ENCODE data around the gene LCORL. TPM values are rescaled to one million over a fixed set of nuclear protein-coding genes. Genes with fewer than 3 reads are reported as not detected.

Gene LCORL
- polyA plus RNA-seq, 3 donors from 2014 or later: 8.2 to 15.1 (median 10.6) TPM

- peaks cover 0 to 27% (median 16%) of the 10 kb centered on the region in 3 donors for H3K36me3 Mint-ChIP-seq
- no peaks in the 10 kb centered on the region for H3K9me3 Mint-ChIP-seq
- H3K4me3 Mint-ChIP-seq: no peak overlapping the region
- peaks cover 0 to 2% (median 0%) of the 10 kb centered on the region in 3 donors for H3K27me3 Mint-ChIP-seq (ENCODE audit: low read depth in 3 of 3)
- no peak overlapping the region for H3K27ac Mint-ChIP-seq
- no peak for DNase-seq
- H3K4me1 Mint-ChIP-seq: peaks cover 0 to 11% of the 10 kb centered on the region in 2 donors
Measured at GRCh38 chr4:17797808-17798207, 223.7 kb downstream of the LCORL start.

DNA sequence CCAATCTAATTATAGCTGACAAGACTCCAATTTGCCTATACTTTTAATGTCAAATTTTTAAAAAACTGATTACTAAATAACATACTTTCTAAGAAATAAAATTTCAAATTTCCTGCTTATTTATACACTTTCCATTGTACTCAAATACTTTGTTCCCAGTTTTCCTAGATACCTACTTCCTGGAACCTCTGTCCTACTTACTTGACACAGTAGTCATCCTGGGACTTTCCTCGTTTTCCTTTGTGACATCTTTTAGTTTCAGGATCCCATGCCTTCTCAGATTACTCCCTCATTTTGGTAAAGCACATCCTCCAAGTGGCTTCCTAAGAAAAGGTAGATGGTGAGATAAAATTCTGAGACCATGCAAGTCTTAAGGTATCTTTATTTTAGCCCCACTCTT is 226.8 kb downstream of the LCORL start:
- H3K4me1 Mint-ChIP-seq: peaks cover 0 to 4% of the 10 kb centered on the region in 2 donors

More for the DNA sequence above, 226.8 kb downstream of the LCORL start:
- Mint-ChIP-seq H3K4me3 (no peak overlapping the region), H3K36me3 (peaks cover 0 to 32% (median 15%) of the 10 kb centered on the region in 3 donors), H3K9me3 (no peaks in the 10 kb centered on the region), H3K27ac (no peak overlapping the region), H3K27me3 (ENCODE audit: low read depth in 3 of 3) (peaks cover 0 to 2% (median 0%) of the 10 kb centered on the region in 3 donors)
- no peak for DNase-seq

Other genes with a start within 250 kb of the LCORL start
- gene FAM184B, start 240.1 kb downstream of the LCORL start, polyA plus RNA-seq: not detected
- gene DCAF16, start 211.0 kb downstream of the LCORL start, polyA plus RNA-seq: 10 to 100 TPM in 2 of 3 donors, 1 to 10 TPM in 1; 7.8 to 18.5 (median 11.8) TPM
- 1 to 10 TPM in 1 of 3 donors, under 1 TPM in 1, not detected in 1; 0.54 to 1.5 TPM for gene NCAPG, start 210.8 kb downstream of the LCORL start, polyA plus RNA-seq